Smooth muscle cell of the brain vasculature (primary cell): Measurements from ENCODE around the gene USP35.

Experiments used
- DNase-seq: peaks from one replicate; pipeline ENCODE4 v3.0.0-alpha.2; 2012; ENCODE audit warnings: low read depth, low spot score

USP35 gene

GRCh38 chr11:78188286-78189173 lies at the start of gene USP35, which contains the start of gene KCTD21:
Gene USP35 (plus strand): TSS chr11:78188919. CDS start chr11:78196246, 7,327 bp downstream.
Gene KCTD21 (minus strand): TSS chr11:78188626. CDS start chr11:78174554, 14,072 bp downstream.
- peak; percentile 92 for DNase-seq

GRCh38 chr11:78139422-78140391 lies 49.0 kb upstream of the USP35 start, which contains the start of gene ALG8:
Gene ALG8 (minus strand): TSS chr11:78139626. CDS start chr11:78139588, 38 bp downstream.
- peak; percentile 91 for DNase-seq

- DNase-seq, result no peak
Observed at GRCh38 chr11:78140392-78141077, 48.2 kb upstream of the USP35 start.

GRCh38 chr11:78145511-78146025 lies 43.2 kb upstream of the USP35 start:
- no peak for DNase-seq

GRCh38 chr11:78147807-78148206 lies 40.9 kb upstream of the USP35 start:
- DNase-seq, result no peak

GRCh38 chr11:78149646-78150045 lies 39.1 kb upstream of the USP35 start:
- no peak for DNase-seq

GRCh38 chr11:78150346-78150745 lies 38.4 kb upstream of the USP35 start:
- DNase-seq, result no peak

- DNase-seq, result no peak
Observed at GRCh38 chr11:78150754-78151153, 38.0 kb upstream of the USP35 start.

- DNase-seq, result no peak
Observed at GRCh38 chr11:78151804-78152203, 36.9 kb upstream of the USP35 start.

- DNase-seq, result no peak
Observed at GRCh38 chr11:78156127-78156844, 32.4 kb upstream of the USP35 start.

GRCh38 chr11:78158987-78159652 lies 29.6 kb upstream of the USP35 start:
- no peak for DNase-seq

GRCh38 chr11:78160557-78160956 lies 28.2 kb upstream of the USP35 start:
- no peak for DNase-seq

GRCh38 chr11:78161346-78161745 lies 27.4 kb upstream of the USP35 start:
- DNase-seq, result no peak

- no peak for DNase-seq
Observed at GRCh38 chr11:78161962-78162371, 26.8 kb upstream of the USP35 start.

- DNase-seq, result no peak
Observed at GRCh38 chr11:78163828-78164227, 24.9 kb upstream of the USP35 start.

GRCh38 chr11:78164471-78164870 lies 24.2 kb upstream of the USP35 start:
- DNase-seq, result no peak

GRCh38 chr11:78166855-78167469 lies 21.8 kb upstream of the USP35 start:
- no peak for DNase-seq

- peak; percentile 57 for DNase-seq
Observed at GRCh38 chr11:78168539-78169477, 19.9 kb upstream of the USP35 start.
